Hepatic stellate cell (primary cell): ENCODE data around the gene TMEM97.
"Not testable (repeated sequence)": the region's sequence is repeated elsewhere in the genome, so short reads cannot be mapped to it uniquely, and the experiment has no call there.

Experiments used
- DNase-seq: peaks from one replicate; pipeline ENCODE4 v3.0.0; 2011; ENCODE audit warnings: low spot score

The TMEM97 gene

DNA sequence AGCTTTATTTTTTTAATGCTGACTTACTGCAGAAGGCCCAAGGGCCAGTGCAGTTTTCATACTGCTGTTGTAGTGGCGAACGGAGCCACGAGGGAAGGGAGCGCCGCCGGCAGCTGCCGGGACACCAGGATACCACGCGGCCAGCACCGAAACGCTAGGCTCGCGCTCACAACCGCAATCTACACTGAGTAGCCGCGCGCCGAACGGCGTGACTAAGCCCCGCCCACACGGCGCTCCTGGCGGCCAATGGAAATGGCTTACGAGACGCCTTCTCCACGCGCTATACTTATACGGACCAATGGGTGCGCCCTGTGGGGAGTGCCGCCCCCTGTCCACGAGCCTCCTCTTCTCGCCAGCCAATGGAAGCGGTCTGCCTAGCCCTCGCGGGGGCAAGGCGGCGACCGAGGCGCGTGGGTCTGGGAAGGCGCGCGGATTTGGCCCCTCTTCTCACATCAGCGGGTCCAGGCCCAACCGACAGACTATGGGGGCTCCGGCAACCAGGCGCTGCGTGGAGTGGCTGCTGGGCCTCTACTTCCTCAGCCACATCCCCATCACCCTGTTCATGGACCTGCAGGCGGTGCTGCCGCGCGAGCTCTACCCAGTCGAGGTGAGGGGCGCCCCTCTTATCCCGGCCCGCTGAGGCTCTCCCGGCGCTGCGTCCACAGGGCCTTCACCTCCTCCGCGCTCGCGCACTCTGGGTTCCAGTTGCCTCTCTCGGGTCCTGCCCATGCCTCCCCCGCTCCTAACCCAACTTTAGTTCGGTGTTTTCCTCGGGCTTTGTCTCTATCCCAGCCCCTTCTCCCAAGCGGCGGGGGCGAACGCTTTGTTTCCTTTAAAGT is at the start of gene TMEM97:
TSS of gene TMEM97 (plus strand) at position 442 of the 839 bp plus-strand sequence. CDS start at position 482, 40 bp downstream.
- peak; percentile 97 for DNase-seq

DNA sequence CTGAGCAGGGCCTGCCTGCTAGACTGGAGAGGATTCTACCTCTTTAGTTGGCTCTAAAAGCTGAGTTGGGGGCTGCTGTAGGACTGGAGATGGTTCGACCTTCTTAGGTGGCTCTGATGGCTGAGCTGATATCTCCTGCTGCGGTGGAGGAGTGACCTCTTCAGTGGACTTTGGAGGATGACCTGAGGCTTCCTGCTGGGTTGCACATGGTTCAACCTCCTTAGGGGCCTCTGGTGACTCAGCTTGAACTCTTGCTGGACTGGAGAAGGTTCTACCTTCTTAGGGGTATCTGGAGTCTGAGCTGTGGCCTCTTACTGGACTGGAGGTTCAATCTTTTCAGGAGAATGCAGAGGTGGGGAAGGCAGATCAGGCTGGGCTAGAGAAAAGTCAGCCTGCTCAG is 48.9 kb upstream of the TMEM97 start:
- no peak for DNase-seq

DNA sequence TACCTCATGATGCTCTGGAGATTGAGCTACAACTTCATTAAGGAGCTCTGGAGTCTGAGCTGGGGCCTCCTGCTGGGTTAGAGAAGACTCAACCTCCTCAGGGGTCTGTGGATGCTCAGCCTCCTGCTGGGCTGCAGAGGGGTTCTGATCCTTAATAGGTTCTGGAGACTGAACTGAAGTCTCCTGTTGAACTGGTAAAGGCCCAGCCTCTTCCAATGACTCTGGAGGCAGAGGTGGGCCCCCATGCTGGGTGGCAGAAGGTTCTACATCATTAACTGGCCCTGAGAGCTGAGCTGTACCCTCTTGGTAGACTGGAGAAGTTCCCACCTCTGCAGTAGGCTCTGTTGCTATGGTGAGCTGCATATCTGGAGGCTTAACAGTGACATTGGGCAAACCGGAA is 48.1 kb upstream of the TMEM97 start:
- DNase-seq, result no peak

DNA sequence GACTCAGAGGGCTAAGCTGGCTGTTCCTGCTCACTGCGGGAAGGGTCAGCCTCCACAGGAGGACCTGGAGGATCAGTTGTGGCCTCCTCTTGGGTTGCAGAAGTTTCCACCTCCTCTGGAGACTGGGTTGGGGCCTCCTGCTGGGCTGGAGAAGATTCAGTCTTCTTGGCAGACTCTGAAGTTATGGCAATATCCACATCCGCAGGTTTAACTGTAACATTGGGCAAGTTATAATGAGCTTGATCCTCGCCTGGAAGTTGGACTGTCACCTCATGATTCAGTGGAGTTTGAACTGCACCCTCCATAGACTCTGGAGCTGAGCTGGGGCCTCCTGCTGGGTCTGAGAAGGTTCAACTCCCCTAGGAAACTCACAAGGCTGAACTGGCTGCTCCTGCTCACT is 47.6 kb upstream of the TMEM97 start:
- DNase-seq, result no peak

DNA sequence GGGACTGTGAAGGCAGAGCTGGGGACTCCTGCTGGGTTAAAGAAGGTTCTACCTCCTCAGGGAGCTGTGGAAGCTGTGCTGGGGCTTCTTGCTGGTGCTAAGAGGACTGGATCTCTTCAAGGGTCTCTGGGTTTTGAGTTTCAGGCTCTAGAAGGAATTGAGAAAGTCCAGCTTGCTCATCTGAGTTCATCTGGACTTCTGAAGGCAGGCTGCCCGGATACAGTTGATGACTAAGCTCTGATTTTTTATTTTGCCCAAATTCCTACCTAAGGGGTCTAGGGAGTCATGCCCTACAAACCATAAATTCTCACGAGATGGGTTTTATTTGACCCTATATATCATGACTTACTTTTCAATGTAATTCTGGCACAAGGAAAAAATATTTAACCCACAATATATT is 46.8 kb upstream of the TMEM97 start:
- no peak for DNase-seq

DNA sequence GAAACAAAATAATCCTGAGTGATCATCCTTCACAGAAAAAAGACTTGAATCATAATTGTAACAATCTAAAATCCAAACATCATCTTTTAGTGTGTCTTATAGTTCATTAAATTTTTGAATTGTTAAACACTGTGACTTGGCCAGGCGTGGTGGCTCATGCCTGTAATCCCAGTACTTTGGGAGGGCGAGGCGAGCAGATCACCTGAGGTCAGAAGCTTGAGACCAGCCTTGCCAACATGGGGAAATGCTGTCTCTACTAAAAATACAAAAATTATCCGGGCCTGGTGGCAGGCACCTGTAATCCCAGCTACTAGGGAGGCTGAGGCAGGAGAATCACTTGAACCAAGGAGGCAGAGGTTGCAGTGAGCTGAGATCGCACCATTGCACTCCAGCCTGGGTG is 45.7 kb upstream of the TMEM97 start:
- DNase-seq, result not testable (repeated sequence)

DNA sequence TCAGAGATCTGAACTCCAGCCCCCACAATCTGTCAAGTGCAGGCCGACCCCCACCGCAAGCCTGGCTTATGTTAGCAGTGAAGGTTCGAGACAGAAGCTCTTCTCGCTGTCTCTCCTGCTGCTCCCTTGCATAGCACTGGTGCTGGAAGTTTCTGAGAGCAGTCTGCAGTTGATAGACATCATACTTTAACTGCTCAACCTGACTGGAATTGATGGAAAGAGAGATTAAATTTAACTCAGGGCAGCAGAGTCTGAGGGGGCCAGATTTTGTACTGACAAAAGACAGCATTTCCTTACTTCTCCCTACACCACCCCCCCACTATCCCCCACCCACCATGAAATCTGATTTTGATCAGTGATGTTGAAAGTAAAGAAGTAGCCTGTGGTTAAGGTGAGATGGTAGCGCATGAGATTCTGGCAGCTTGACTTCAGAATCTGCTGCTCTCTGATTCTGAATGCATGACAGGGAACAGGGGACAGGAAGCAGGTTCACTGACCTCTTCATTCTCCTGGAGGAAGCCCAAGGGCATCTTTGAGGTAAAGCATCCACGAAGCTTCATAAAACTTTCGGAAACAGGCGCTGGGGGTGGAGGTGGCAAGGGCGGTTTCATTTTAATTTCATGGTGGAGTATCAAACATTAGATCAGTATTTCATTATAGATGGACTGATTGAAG is 44.3 kb upstream of the TMEM97 start:
- no peak for DNase-seq

DNA sequence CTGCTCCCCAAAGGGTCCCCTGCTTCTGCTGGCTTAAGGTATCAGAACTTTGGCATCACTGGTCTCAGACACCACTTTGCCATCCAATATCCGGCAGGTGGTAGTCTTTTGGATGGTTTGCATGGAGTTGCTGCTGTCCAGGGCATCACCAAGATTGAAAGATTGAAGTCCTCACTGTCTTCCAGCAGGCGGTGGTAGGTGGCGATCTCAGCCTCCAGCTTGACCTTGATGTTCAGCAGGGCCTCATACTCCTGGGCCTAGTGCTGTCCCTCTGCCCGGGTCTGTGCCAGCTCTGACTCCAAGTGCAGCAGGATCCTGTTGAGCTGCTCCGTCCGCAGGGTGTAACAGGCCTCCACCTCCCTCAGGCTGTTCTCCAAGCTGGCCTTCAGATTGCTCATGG is 43.0 kb upstream of the TMEM97 start:
- no peak for DNase-seq

DNA sequence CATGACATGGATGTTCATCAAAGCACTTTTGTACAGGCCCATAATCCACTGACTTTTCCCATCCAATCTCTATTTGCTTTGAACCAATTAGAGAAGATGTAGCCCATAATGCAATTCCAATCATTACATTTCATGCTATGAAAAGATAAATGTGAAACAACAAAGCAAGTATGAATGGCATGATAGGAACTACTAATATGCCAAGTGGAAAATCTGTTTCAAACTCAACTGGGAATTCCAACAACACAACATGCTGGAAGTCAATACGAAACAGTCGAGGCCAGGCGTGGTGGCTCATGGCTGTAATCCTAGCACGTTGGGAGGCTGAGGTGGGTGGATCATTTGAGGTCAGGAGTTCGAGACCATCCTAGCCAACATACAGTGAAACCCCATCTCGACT is 39.6 kb upstream of the TMEM97 start:
- DNase-seq, result no peak

DNA sequence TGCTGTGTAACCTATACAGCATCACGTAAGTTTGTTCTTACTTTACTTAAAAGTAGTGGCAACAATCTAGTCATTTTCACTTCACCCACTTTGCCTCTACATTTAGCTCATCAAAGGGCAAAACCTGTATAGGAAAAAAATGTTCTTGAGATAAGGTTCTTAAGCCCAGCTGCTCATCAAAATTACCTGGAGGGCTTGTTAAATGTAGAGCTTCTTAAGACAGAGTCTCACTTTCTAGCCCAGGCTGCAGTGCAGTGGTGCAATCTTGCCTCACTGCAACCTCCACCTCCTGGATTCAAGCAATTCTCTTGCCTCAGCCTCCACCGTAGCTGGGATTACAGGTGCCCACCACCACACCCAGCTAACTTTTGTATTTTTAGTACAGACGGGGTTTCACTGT is 38.2 kb upstream of the TMEM97 start:
- DNase-seq, result no peak

DNA sequence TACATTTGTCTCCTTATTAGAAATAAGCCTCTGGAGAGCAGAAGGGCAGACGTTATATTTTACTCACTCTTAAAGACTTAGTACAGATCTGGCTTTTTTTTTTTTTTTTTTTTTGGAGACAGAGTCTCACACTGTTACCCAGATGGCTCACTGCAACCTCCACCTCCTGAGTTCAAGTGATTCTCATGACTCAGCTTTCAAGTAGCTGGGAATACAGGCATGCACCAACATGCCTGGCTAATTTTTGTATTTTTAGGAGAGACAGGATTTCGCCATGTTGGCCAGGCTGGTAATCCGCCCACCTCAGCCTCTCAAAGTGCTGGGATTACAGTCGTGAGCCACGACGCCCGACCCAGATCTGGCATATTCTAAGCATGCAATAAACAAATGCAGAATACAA is 36.4 kb upstream of the TMEM97 start:
- no peak for DNase-seq

DNA sequence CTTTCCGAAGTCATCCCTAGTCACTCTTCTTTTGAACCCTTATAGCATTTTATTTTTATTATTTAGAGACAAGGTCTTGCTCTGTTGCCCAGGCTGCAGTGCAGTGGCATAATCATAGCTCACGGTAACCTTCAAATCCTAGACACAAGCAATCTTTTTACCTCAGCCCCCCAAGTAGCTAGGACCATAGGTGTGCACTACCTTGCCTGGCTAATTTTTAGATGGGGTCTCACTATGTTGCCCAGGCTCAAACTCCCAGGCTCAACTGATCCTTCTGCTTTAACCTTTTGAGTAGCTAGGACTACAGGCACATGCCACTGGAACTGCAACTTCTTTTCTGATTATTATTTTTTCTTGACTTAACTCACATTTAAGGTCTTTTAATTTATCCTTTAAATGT is 33.0 kb upstream of the TMEM97 start:
- DNase-seq, result no peak

DNA sequence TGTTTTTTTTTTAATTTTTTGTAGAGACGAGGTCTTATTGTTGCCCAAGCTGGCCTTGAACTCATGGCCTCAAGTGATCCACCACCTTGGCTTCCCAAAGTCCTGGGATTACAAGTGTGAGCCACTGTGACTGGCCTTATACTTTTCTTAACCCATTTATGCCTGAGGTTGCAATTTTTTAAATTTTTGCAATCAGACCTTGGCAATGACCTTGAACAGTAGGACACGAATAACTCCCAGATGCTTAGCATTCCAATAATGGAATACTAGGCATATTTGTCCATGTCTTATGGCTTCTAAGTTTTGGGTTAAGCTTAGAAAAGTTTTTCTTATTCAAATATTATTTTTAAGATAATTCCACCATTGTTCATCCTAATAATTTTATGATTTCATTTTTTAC is 28.3 kb upstream of the TMEM97 start:
- no peak for DNase-seq

DNA sequence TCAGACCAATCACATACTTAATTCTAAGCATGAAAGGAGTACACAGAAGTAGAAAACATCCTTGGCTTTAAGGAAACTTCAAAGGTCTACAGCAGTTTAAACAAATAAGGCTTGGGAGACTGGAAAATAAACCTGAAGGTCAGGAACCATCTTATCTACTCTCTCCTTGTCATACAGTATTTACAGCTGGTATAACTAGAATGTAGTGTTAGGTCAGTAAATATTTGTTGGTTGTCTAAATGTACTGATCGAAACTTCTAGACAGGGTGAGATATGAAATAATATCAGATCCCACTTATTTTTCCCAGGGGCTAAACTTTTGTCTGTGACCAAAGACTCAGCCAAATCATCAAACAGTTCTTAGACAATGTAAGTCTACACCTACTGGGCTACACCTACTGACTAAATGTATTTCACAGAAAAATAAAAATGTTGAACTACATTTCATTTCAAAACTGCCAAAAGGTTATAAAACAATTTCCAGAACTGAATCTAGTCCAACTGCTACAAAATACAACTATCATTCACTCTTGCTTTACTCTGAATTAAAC is 27.1 kb upstream of the TMEM97 start:
- no peak for DNase-seq

DNA sequence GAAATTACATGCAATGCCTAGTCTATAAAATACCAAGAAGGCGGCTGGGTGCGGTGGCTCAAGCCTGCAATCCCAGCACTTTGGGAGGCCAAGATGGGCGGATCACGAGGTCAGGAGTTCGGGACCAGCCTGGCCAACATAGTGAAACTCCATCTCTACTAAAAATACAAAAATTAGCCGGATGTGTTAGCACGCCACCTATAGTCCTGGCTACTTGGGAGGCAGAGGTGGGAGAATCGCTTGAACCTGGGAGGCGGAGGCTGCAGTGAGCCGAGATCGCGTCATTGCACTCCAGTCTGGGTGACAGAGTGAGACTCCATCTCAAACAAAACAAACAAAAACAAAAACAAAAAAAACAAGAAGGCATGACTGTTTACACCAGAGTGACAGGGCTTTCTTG is 26.1 kb upstream of the TMEM97 start:
- not testable (repeated sequence) for DNase-seq

DNA sequence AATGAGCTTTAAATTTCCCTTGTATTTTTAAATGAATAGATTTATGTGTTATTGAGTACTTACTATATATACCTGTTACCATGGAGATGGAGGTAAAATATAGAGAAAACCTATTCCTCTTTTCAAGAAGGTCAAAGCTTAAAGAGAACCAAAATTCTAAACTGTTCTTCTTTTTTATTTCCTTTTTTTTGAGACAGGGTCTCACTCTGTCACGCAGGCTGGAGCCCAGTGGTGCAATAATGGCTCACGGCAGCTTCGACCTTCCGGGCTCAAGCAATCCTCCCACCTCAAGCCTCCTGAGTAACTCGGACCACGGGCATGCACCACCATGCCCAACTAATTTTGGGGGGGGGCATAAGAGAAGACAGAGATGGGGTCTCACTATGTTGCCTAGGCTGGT is 25.0 kb upstream of the TMEM97 start:
- no peak for DNase-seq

DNA sequence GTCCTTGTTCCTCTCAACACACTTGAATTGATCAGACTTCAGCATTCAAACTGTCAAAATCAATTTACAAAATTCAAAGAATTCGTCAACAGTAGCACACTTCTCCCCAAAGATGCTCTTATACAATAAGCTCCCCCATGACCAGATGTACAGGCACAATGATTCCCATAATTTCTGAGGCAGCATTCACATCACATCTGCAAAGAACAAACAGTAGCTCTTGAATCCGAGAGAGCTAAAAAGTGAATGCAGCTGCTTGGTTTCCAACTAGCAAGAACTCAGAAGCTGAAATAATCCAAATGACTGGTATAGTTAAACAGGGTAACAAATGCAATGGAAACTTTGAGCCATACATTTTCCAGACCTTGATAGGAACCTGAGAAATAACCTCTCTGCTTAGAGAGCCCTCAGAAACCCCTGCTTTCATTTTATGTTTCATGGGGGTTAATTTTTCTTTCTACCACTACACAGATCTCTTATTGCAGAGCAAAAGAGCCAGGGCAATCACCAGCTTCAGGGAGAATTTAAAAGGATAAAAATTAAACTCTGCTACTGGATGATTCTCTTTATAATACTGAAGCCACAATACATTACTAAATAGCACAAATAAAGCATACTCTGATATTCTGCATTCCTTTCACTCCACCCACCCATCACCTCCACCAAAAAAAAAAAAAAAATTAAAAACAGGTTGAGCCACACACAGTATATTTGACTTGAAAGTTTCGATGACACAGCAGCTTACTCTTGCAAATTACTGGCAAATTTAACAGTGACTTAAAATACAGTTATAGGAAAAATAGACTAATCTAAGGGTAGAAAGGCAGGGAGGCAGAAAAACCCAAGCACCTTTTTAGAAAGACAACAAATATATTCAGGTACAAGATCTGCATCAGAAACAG is 23.1 kb upstream of the TMEM97 start:
- no peak for DNase-seq

DNA sequence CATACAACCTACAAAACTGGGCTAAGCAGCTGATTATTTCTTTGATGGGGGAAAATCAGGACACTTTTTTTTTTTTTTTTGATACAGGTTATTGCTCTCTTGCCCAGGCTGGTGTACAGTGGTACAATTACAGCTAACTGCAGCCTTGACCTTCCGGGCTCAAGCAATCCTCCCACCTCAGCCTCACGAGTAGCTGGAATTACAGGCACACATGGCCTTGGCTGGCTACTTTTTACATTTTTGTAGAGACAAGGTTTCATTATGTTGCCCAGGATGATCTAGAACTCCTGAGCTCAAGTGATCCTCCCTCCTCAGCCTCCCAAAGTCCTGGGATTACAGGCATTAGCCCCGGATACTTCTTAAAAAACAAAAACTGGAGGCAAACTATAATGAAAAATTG is 20.6 kb upstream of the TMEM97 start:
- no peak for DNase-seq

DNA sequence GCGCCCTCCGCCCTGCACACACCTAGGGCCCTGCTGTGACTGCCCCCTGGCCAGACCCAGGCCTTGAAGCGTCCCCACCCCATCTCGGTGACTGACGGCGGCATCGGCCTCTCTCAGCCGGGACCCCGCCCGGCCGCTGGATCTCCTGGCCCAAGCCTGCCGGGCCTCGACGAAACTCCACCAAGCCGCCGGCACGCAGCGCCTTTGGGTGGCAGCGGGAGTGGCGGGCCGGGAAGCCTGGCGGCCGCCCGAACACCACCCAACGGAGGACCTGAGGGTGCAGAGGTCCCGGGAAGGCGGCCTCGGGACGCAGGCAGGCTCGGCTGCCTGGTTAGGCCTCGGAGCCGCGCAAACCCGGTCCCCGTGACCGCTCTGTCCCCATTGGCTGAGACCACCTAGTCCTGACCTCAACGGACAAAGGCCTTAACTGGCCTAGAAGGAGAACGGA is 12.0 kb upstream of the TMEM97 start:
- no peak for DNase-seq

DNA sequence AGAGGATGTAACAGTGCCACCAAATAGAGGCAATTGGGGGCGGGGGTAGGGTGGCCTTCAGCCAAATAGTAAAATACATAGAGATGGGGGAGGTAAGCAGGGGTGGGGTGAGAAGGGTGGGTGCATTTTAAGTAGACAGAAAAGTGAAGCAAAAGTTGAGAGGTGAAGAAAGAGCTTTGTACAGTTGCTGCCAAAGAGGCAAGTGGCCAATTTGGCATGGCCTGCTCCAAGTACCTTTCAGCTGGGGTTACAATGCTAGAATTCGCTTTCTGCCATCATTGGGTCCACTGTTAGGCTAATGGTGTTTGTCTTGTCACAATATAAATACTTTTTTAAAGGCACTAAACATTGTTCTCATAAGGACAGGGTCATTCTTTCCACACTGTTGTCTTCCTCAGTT is 5.2 kb upstream of the TMEM97 start:
- DNase-seq, result no peak

DNA sequence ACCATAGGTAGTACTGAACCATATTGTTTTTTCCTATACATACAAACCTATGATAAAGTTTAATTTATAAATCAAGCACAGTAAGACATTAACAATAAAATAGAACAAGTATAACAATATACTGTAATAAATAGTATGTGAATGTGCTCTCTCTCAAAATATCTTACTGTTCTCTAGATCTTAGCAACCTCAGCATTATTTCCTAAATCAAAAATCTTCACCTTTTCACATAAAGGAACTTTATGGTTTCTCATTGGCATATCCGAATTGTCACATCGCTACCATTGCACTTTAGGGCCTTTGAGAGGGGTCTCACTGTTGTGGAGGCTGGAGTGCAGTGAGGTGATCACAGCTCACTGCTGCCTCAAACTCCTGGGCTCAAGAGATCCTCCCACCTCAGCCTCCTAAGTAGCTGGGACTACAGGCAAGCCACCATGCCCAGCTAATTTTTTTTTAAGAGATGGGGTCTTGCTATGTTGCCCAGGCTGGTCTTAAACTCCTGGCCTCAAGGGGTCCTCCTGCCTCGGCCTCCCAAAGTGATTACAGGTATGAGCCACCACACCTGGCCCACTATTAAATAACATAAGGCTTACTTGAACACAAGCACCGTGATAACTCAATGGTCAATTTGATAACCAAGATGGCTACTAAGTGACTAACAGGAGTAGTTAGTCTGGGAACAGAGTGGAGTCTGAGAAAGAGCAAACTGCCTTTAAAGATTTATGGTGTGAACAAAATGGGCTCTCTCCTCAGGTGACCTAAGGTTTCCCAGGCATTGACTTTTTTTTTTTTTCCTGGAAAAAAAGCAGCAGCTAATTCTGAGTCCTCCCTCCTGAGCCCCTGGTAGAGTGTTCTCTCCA is 2.9 kb upstream of the TMEM97 start:
- no peak for DNase-seq
